B cell (primary cell): ENCODE measurements around the gene C12orf75. TPM values are rescaled to one million over a fixed set of nuclear protein-coding genes. Genes with fewer than 3 reads are reported as not detected.

Experiments used
- ATAC-seq: fragments of 200-7000 bp; cut with Tn5 transposase; one replicate; pipeline ENCODE4 v1.10.0; 2021; ENCODE audit warnings: low read depth, mild to moderate bottlenecking, moderate number of reproducible peaks, moderate library complexity
- CTCF ChIA-PET: fragments of 350-600 bp; sonication (Branson Sonifier 250); formaldehyde crosslinking; loops from one replicate; lab custom pipeline; 2021; ENCODE audit warnings: antibody characterized with exemption, inconsistent platforms; lab: Charles Lee
- POLR2A ChIA-PET: fragments of 350-600 bp; sonication (Branson Sonifier 250); formaldehyde crosslinking; loops from one replicate; lab custom pipeline; 2021; ENCODE audit warnings: antibody characterized with exemption; lab: Charles Lee
- DNase-seq: peaks from one replicate; pipeline ENCODE4 v3.0.0; 2013
- H2AFZ ChIP-seq: 2 replicates; pipeline ENCODE4 v1.6.1; 2012; ENCODE audit warnings: mild to moderate bottlenecking, low read depth, low read length; ENCODE audit not compliant: insufficient read depth, poor library complexity, severe bottlenecking
- H3K27ac ChIP-seq, 2 donors: 1 replicate in 1 of 2; 2 replicates in 1 of 2; pipeline ENCODE4 v1.5.1; 2012 to 2013; ENCODE audit warnings: low read length in 2 of 2, mild to moderate bottlenecking in 2 of 2, moderate library complexity in 1 of 2
- H3K27me3 ChIP-seq, 4 experiments: fragments of 200-600 bp in 1 of 4; sonication (generic) in 1 of 4; replicated peaks in 1 of 4; 1 replicate in 2 of 4; 2 replicates in 2 of 4; pipeline versions ENCODE4 v1.6.1 to v1.7.0; 2013 to 2016; ENCODE audit warnings: low read length in 3 of 4, mild to moderate bottlenecking in 2 of 4, mixed read lengths in 1 of 4, moderate library complexity in 1 of 4; ENCODE audit not compliant: insufficient read depth in 4 of 4, control insufficient read depth in 3 of 4; ENCODE audit errors: control extremely low read depth in 1 of 4
- H3K36me3 ChIP-seq, 2 experiments: replicated peaks in 1 of 2; 1 replicate in 1 of 2; 2 replicates in 1 of 2; pipeline versions ENCODE4 v1.6.1 to v1.7.1; 2013; ENCODE audit warnings: low read length in 1 of 2; ENCODE audit not compliant: insufficient read depth in 2 of 2, control insufficient read depth in 1 of 2; ENCODE audit errors: control extremely low read depth in 1 of 2, extremely low read depth in 1 of 2
- H3K4me1 ChIP-seq, 2 donors: fragments of 200-600 bp in 1 of 2; sonication (generic) in 1 of 2; 1 replicate in 1 of 2; 2 replicates in 1 of 2; pipeline versions ENCODE4 v1.5.1 to v1.6.1; 2013 to 2017; ENCODE audit warnings: low read length in 2 of 2; ENCODE audit not compliant: control insufficient read depth in 2 of 2, insufficient read depth in 2 of 2
- H3K4me2 ChIP-seq: replicated peaks from 2 replicates; pipeline ENCODE3; 2012; ENCODE audit warnings: mild to moderate bottlenecking, low read depth, low read length; ENCODE audit not compliant: poor library complexity, severe bottlenecking
- H3K4me3 ChIP-seq, 5 experiments: fragments of 200-600 bp in 1 of 5; sonication (generic) in 1 of 5; 1 replicate in 3 of 5; 2 replicates in 2 of 5; pipeline versions ENCODE4 v1.5.1 to v1.7.0; 2011 to 2016; ENCODE audit warnings: low read length in 4 of 5, mild to moderate bottlenecking in 4 of 5, low read depth in 2 of 5, control low read depth in 1 of 5, moderate library complexity in 1 of 5; ENCODE audit not compliant: insufficient read depth in 1 of 5; ENCODE audit errors: control extremely low read depth in 1 of 5, extremely low read depth in 1 of 5
- H3K79me2 ChIP-seq: fragments of 200-600 bp; sonication (generic); one replicate; pipeline ENCODE4 v1.6.0; 2016; ENCODE audit warnings: low read length; ENCODE audit not compliant: control insufficient read depth, insufficient read depth
- H3K9ac ChIP-seq: fragments of 200-600 bp; sonication (generic); 2 replicates; pipeline ENCODE4 v1.6.1; 2017; ENCODE audit warnings: mild to moderate bottlenecking, low read length, moderate library complexity
- H3K9me3 ChIP-seq, 3 donors: one replicate each; pipeline versions ENCODE4 v1.6.1 to v1.7.1; 2013; ENCODE audit warnings: low read length in 2 of 3; ENCODE audit not compliant: control insufficient read depth in 2 of 3, insufficient read depth in 1 of 3; ENCODE audit errors: control extremely low read depth in 1 of 3
- H4K20me1 ChIP-seq: 2 replicates; pipeline ENCODE4 v1.6.0; 2012; ENCODE audit warnings: mild to moderate bottlenecking, low read length; ENCODE audit not compliant: insufficient read depth, control insufficient read depth, poor library complexity, severe bottlenecking
- H3K27ac Mint-ChIP-seq: one replicate; pipeline ENCODE4 v1.8.0; 2021; ENCODE audit warnings: mixed read lengths
- H3K27me3 Mint-ChIP-seq: one replicate; pipeline ENCODE4 v1.8.0; 2021; ENCODE audit warnings: mixed read lengths
- H3K4me1 Mint-ChIP-seq: one replicate; pipeline ENCODE4 v1.8.0; 2021; ENCODE audit warnings: mixed read lengths
- H3K4me3 Mint-ChIP-seq: one replicate; pipeline ENCODE4 v1.8.0; 2021; ENCODE audit warnings: mixed read lengths
- H3K9me3 Mint-ChIP-seq: one replicate; pipeline ENCODE4 v1.8.0; 2022; ENCODE audit warnings: mixed read lengths; ENCODE audit not compliant: insufficient read depth
- EZH2 ChIP-seq: IDR thresholded peaks from 2 replicates; pipeline ENCODE4 v1.6.1; 2012; ENCODE audit warnings: borderline replicate concordance, low read depth, mild to moderate bottlenecking, moderate library complexity, low read length; ENCODE audit not compliant: insufficient read depth, poor library complexity, severe bottlenecking
- WGBS: methylation state at CpG from one replicate; pipeline ENCODE4 v1.1.5; 2013; ENCODE audit warnings: missing lambda C conversion rate; ENCODE audit not compliant: insufficient coverage; 5-methylcytosine and 5-hydroxymethylcytosine counted together
- intact Hi-C: fragments of 100-400 bp; cut with micrococcal nuclease; formaldehyde crosslinking; loops from one replicate; pipeline ENCODE4 v1.10.0; 2022
- polyA plus RNA-seq: library from polyadenylated mRNA; depleted of rRNA; stranded (reverse); fragments of >200 nt; gene quantifications from 2 replicates; pipeline ENCODE4 v1.2.3, GENCODE V29; 2012
- total RNA-seq, 2 donors: library from RNA; stranded (reverse); fragments of 120-200 nt in 1 of 2; gene quantifications; 1 replicate in 1 of 2; 2 replicates in 1 of 2; pipeline versions ENCODE4 v1.2.3 to v1.2.4, GENCODE V29; 2013 to 2022
- TF ChIP-seq, protein P1 (sequence below): fragments of 200-600 bp; IDR thresholded peaks from one replicate; pipeline ENCODE4 v1.8.0; 2022; ENCODE audit warnings: antibody characterized with exemption, mild to moderate bottlenecking

The C12orf75 gene
- total and polyA plus RNA-seq, 2 donors (not counting 1 experiment from before 2014, with no cell fraction given) = 8.5 to 12.9 TPM

DNA sequence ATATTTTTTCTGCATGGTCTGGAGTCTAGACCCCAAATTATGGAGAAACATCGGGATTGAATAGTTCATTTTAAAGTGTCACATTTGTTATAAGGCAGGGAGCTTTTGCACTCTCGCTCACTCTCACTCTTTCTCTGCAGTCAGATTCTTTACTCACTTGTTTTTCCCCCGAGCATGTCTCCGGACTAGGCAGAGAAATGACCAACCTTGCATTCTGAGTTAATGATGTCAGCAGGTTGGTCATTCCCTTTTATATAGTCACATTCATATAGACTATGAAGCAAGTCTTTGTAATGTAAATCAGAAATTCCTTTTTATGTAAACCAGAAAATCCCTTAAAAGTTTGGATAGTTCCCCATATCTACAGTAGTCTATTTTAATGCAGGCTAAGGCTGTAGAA is 4.1 kb downstream of the C12orf75 start:
- no peaks in the 10 kb centered on the region for H3K36me3 ChIP-seq
- no peak overlapping the region for H3K27ac Mint-ChIP-seq
- ChIA-PET CTCF (no interaction called here), POLR2A (no interaction called here)
- intact Hi-C loops = loop anchor here (5.0 kb wide), 3 partner anchors 48 to 1197 kb away; partner anchors contain the start of genes NFYB and WASHC4
- no peak overlapping the region for H3K27ac ChIP-seq
- no peak overlapping the region for H3K4me2 ChIP-seq
- H4K20me1 ChIP-seq = no peaks in the 10 kb centered on the region
- H3K4me3 ChIP-seq = no peak overlapping the region
- peaks cover 29 to 30% of the 10 kb centered on the region in 2 donors for H3K4me1 ChIP-seq
- H2AFZ ChIP-seq = no peak overlapping the region
- ATAC-seq = no peak
- H3K4me3 Mint-ChIP-seq = no peak overlapping the region
- no peak overlapping the region for H3K9ac ChIP-seq
- H3K9me3 Mint-ChIP-seq = no peaks in the 10 kb centered on the region
- H3K27me3 ChIP-seq = no peaks in the 10 kb centered on the region
- DNase-seq = no peak
- 80% methylated on average over 1 of the region's 4 CpGs for WGBS
- H3K27me3 Mint-ChIP-seq = no peaks in the 10 kb centered on the region
- peaks cover 68% of the 10 kb centered on the region for H3K79me2 ChIP-seq
- H3K4me1 Mint-ChIP-seq = peaks cover 35% of the 10 kb centered on the region
- TF ChIP-seq EZH2 = no peak
- TF ChIP-seq, protein P1, sequence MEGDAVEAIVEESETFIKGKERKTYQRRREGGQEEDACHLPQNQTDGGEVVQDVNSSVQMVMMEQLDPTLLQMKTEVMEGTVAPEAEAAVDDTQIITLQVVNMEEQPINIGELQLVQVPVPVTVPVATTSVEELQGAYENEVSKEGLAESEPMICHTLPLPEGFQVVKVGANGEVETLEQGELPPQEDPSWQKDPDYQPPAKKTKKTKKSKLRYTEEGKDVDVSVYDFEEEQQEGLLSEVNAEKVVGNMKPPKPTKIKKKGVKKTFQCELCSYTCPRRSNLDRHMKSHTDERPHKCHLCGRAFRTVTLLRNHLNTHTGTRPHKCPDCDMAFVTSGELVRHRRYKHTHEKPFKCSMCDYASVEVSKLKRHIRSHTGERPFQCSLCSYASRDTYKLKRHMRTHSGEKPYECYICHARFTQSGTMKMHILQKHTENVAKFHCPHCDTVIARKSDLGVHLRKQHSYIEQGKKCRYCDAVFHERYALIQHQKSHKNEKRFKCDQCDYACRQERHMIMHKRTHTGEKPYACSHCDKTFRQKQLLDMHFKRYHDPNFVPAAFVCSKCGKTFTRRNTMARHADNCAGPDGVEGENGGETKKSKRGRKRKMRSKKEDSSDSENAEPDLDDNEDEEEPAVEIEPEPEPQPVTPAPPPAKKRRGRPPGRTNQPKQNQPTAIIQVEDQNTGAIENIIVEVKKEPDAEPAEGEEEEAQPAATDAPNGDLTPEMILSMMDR = no peak
- no peaks in the 10 kb centered on the region for H3K9me3 ChIP-seq

DNA sequence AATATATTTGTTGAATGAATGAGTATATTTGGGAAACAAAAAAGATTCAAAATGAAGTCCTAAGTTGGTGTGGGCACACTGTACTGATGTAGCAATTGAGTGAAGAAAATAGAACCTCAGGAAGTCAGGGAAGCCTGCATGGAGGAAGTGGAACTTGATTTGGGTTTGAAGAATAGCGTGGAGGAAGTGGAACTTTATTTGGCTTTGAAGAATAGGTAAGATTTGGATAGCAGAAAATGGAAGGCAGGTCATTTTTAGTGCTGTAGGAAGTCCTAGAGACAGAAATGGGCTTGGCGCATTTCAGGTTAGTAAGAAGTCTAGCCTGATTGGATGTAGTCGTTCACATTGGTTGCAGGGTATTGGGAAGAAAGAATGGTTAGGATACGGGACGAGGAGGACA is 5.4 kb downstream of the C12orf75 start:
- ChIA-PET POLR2A (no interaction called here), CTCF (no interaction called here)
- ATAC-seq (no peak), DNase-seq (no peak)
- no peaks in the 10 kb centered on the region for H4K20me1 ChIP-seq
- peak overlapping the region; percentile 33 for H3K4me2 ChIP-seq
- no peak overlapping the region for H3K4me3 ChIP-seq
- H3K27me3 Mint-ChIP-seq = no peaks in the 10 kb centered on the region
- peaks cover 81% of the 10 kb centered on the region for H3K79me2 ChIP-seq
- H3K4me1 ChIP-seq = peaks cover 24 to 26% of the 10 kb centered on the region in 2 donors
- H3K27ac Mint-ChIP-seq = no peak overlapping the region
- no peak overlapping the region for H3K4me3 Mint-ChIP-seq
- H3K4me1 Mint-ChIP-seq = peaks cover 30% of the 10 kb centered on the region
- H2AFZ ChIP-seq = no peak overlapping the region
- intact Hi-C loops = no loop called here
- no peak overlapping the region for H3K9ac ChIP-seq
- H3K27me3 ChIP-seq = no peaks in the 10 kb centered on the region
- H3K9me3 Mint-ChIP-seq = peaks cover 4% of the 10 kb centered on the region
- TF ChIP-seq, protein P1 = no peak
- no peak for TF ChIP-seq EZH2
- 66% methylated on average over 4 of the region's 5 CpGs for WGBS
- H3K36me3 ChIP-seq = no peaks in the 10 kb centered on the region
- H3K9me3 ChIP-seq = peaks cover 0 to 8% (median 6%) of the 10 kb centered on the region in 3 donors
- H3K27ac ChIP-seq = no peak overlapping the region
